ENCODE data around the gene ENTPD2. TPM values are rescaled to one million over a fixed set of nuclear protein-coding genes. Genes with fewer than 3 reads are reported as not detected.
A peak's percentile ranks its signal among the peaks of the same experiment; 100 is the strongest.

Gene ENTPD2
- total RNA-seq, 1 experiment from 2014 or later: 4.0 TPM

- Histone ChIP-seq H2BK120ac (ENCODE audit: low read depth, low read length, poor library complexity, severe bottlenecking) (no peak overlapping the region), H2BK20ac (ENCODE audit: low read depth, low read length, poor library complexity, severe bottlenecking) (no peak overlapping the region), H3K23me2 (ENCODE audit: insufficient read length, low read depth, low read length, poor library complexity, severe bottlenecking) (peaks cover 17% of the 10 kb centered on the region), H3K27ac (ENCODE audit: insufficient read length, low read depth, low read length) (no peak overlapping the region), H3K27me3 (ENCODE audit: insufficient read depth, low read length) (peaks cover 7% of the 10 kb centered on the region; the same call in 1 of the 2 replicates), H4K5ac (ENCODE audit: insufficient read length, low read depth, low read length) (no peak overlapping the region), H3K4me1 (ENCODE audit: insufficient read depth, low read length) (peaks cover 7% of the 10 kb centered on the region; the same call in 1 of the 2 replicates), H3K56ac (ENCODE audit: insufficient read length, low read depth, low read length) (no peak overlapping the region), H3K23ac (ENCODE audit: insufficient read length, low read depth, low read length) (no peak overlapping the region), H3K4ac (ENCODE audit: low read depth, low read length) (no peak overlapping the region; the same call in 1 of the 2 replicates), H2BK12ac (ENCODE audit: insufficient read length, low read depth, low read length) (no peak overlapping the region), H3K4me2 (ENCODE audit: insufficient read depth, insufficient read length, low read length) (no peak overlapping the region), H2AK5ac (ENCODE audit: insufficient read length, low read length) (no peak overlapping the region), H2BK15ac (ENCODE audit: low read depth, low read length) (no peak overlapping the region), H3K18ac (ENCODE audit: insufficient read length, low read depth, low read length) (peak overlapping the region; percentile 76), H4K8ac (replicated peaks; ENCODE audit: insufficient read length, low read depth, low read length) (no peak overlapping the region), H4K91ac (ENCODE audit: insufficient read length, low read depth, low read length) (no peak overlapping the region), H3K9me3 (ENCODE audit: control insufficient read depth, low read depth, low read length) (no peaks in the 10 kb centered on the region), H3K79me1 (ENCODE audit: insufficient read depth, low read depth, low read length, poor library complexity, severe bottlenecking) (no peaks in the 10 kb centered on the region), H2AFZ (ENCODE audit: low read length) (no peak overlapping the region), H3K14ac (ENCODE audit: insufficient read depth, low read length) (0 out of 2 replicates have a peak overlapping the region, but pooled peaks have one; percentile 68), H3T11ph (ENCODE audit: low read length) (no peak overlapping the region), H2BK5ac (ENCODE audit: insufficient read length, low read length) (no peak overlapping the region), H3K9ac (ENCODE audit: extremely low read depth, insufficient read length, low read length) (no peak overlapping the region), H3K79me2 (ENCODE audit: insufficient read depth, low read length) (no peaks in the 10 kb centered on the region), H4K20me1 (ENCODE audit: control insufficient read depth, insufficient read depth, insufficient read length) (peaks cover 3% of the 10 kb centered on the region)
- Mint-ChIP-seq H3K27me3 (ENCODE audit: low read depth) (peaks cover 41% of the 10 kb centered on the region), H3K9me3 (no peaks in the 10 kb centered on the region; a peak in 1 of 5 replicates), H3K27ac (peak overlapping the region in 2 of 3 experiments; percentile 83 to 97; a peak in 4 of 7 replicates), H3K4me3 (peak overlapping the region in 1 of 2 experiments; percentile 16; a peak in 1 of 5 replicates), H3K36me3 (ENCODE audit: insufficient read depth in 1 of 3, low read depth in 3 of 3) (no peaks in the 10 kb centered on the region), H3K4me1 (peaks cover 17 to 28% of the 10 kb centered on the region in 2 experiments)
- DNase-seq: peak; percentile 68
- no CpG with 5 or more reads among the region's 12 CpGs for WGBS (ENCODE audit: extremely low coverage, insufficient read length, low lambda C conversion rate)
- TF ChIP-seq CTCF (conservative IDR thresholded peaks at IDR 0.05): no peak
Observed at GRCh38 chr9:137074657-137075274, 20.9 kb upstream of the ENTPD2 start.

All from H9 (cell line).